HAP-1 (cell line): ENCODE results near the gene ATR.
A peak's percentile ranks its signal among the peaks of the same experiment; 100 is the strongest.
"Not testable (repeated sequence)": the region's sequence is repeated elsewhere in the genome, so short reads cannot be mapped to it uniquely, and the experiment has no call there.

Experiments used
- DNase-seq, 2 experiments: peaks; one replicate each; pipeline ENCODE4 v3.0.0-alpha.2; 2016 to 2020; ENCODE audit warnings: low spot score in 2 of 2
- H3K27me3 ChIP-seq: fragments of 250-450 bp; sonication (Bioruptor Pico); 2 replicates; pipeline ENCODE4 v1.5.1; 2020; ENCODE audit warnings: low read depth, mild to moderate bottlenecking, moderate library complexity
- H3K36me3 ChIP-seq: fragments of 250-450 bp; sonication (Bioruptor Pico); replicated peaks from 2 replicates; pipeline ENCODE4 v1.5.1; 2020; ENCODE audit warnings: mild to moderate bottlenecking
- H3K4me1 ChIP-seq: fragments of 250-450 bp; sonication (Bioruptor Pico); 2 replicates; pipeline ENCODE4 v1.5.1; 2020; ENCODE audit warnings: mild to moderate bottlenecking
- H3K4me3 ChIP-seq: fragments of 250-450 bp; sonication (Bioruptor Pico); 2 replicates; pipeline ENCODE4 v1.5.1; 2020; ENCODE audit warnings: mild to moderate bottlenecking, moderate library complexity
- H3K9me3 ChIP-seq: fragments of 250-450 bp; sonication (Bioruptor Pico); 2 replicates; pipeline ENCODE4 v1.5.1; 2020; ENCODE audit warnings: mild to moderate bottlenecking, moderate library complexity
- in situ Hi-C: fragments of 300-500 bp; cut with MboI; formaldehyde crosslinking; loops from 3 replicates; pipeline ENCODE4 v1.14.3; 2020; ENCODE audit warnings: low sequenced_read_pairs, inconsistent platforms, mixed read lengths

ATR gene

GRCh38 chr3:142445816-142446254, 132.7 kb downstream of the ATR start:
- in situ Hi-C loops, result no loop called here
- Histone ChIP-seq H3K36me3 (0 out of 2 replicates have a peak, but pooled peaks cover 3% of the 10 kb centered on the region), H3K4me1 (peaks cover 10% of the 10 kb centered on the region; the same call in 1 of the 2 replicates), H3K9me3 (no peaks in the 10 kb centered on the region), H3K4me3 (peak overlapping the region; percentile 90), H3K27me3 (no peaks in the 10 kb centered on the region)
- no peak for DNase-seq

GRCh38 chr3:142444343-142444742, 134.2 kb downstream of the ATR start:
- DNase-seq, result no peak
- H3K4me1 ChIP-seq, result peaks cover 10% of the 10 kb centered on the region; the same call in 1 of the 2 replicates
- no peak overlapping the region for H3K4me3 ChIP-seq
- H3K36me3 ChIP-seq, result 0 out of 2 replicates have a peak, but pooled peaks cover 3% of the 10 kb centered on the region
- in situ Hi-C loops, result no loop called here
- H3K27me3 ChIP-seq, result no peaks in the 10 kb centered on the region
- H3K9me3 ChIP-seq, result no peaks in the 10 kb centered on the region

- H3K9me3 ChIP-seq, DNase-seq, H3K27me3 ChIP-seq, in situ Hi-C loops, H3K36me3 ChIP-seq, H3K4me1 ChIP-seq, H3K4me3 ChIP-seq: not testable (repeated sequence)
Observed at GRCh38 chr3:142443060-142443459, 135.5 kb downstream of the ATR start.

- H3K36me3 ChIP-seq, DNase-seq, in situ Hi-C loops, H3K4me3 ChIP-seq, H3K4me1 ChIP-seq, H3K27me3 ChIP-seq, H3K9me3 ChIP-seq: not testable (repeated sequence)
Observed at GRCh38 chr3:142439499-142440220, 138.9 kb downstream of the ATR start.

GRCh38 chr3:142438096-142438495, 140.4 kb downstream of the ATR start:
- H3K27me3 ChIP-seq, H3K4me3 ChIP-seq, H3K36me3 ChIP-seq, DNase-seq, in situ Hi-C loops, H3K9me3 ChIP-seq, H3K4me1 ChIP-seq: not testable (repeated sequence)

GRCh38 chr3:142436951-142437585, 141.5 kb downstream of the ATR start:
- H3K36me3 ChIP-seq, result no peaks in the 10 kb centered on the region
- no peak for DNase-seq
- no peaks in the 10 kb centered on the region for H3K27me3 ChIP-seq
- in situ Hi-C loops, result no loop called here
- no peaks in the 10 kb centered on the region for H3K9me3 ChIP-seq
- H3K4me1 ChIP-seq, result peaks cover 2% of the 10 kb centered on the region; the same call in 1 of the 2 replicates
- H3K4me3 ChIP-seq, result no peak overlapping the region

- Histone ChIP-seq H3K4me3 (no peak overlapping the region), H3K9me3 (no peaks in the 10 kb centered on the region), H3K36me3 (peaks cover 6% of the 10 kb centered on the region; the same call in 1 of the 2 replicates), H3K27me3 (no peaks in the 10 kb centered on the region), H3K4me1 (peaks cover 2% of the 10 kb centered on the region; the same call in 1 of the 2 replicates)
- no peak for DNase-seq
- in situ Hi-C loops, result no loop called here
Observed at GRCh38 chr3:142434503-142434902, 144.0 kb downstream of the ATR start.

GRCh38 chr3:142433110-142433509, 145.4 kb downstream of the ATR start:
- in situ Hi-C loops, result no loop called here
- H3K27me3 ChIP-seq, result no peaks in the 10 kb centered on the region
- no peaks in the 10 kb centered on the region for H3K9me3 ChIP-seq
- no peak overlapping the region for H3K4me3 ChIP-seq
- H3K4me1 ChIP-seq, result peaks cover 2% of the 10 kb centered on the region; the same call in 1 of the 2 replicates
- DNase-seq, result no peak
- peaks cover 8% of the 10 kb centered on the region; the same call in 1 of the 2 replicates for H3K36me3 ChIP-seq

GRCh38 chr3:142429582-142429981, 149.0 kb downstream of the ATR start:
- Histone ChIP-seq H3K4me1 (peaks cover under 1% of the 10 kb centered on the region; the same call in 1 of the 2 replicates), H3K36me3 (peaks cover 8% of the 10 kb centered on the region), H3K9me3 (no peaks in the 10 kb centered on the region), H3K4me3 (no peak overlapping the region), H3K27me3 (no peaks in the 10 kb centered on the region)
- in situ Hi-C loops, result no loop called here
- DNase-seq, result no peak

- H3K27me3 ChIP-seq, result no peaks in the 10 kb centered on the region
- H3K36me3 ChIP-seq, result peaks cover 5% of the 10 kb centered on the region
- in situ Hi-C loops, result no loop called here
- no peaks in the 10 kb centered on the region for H3K9me3 ChIP-seq
- H3K4me3 ChIP-seq, result no peak overlapping the region
- H3K4me1 ChIP-seq, result no peaks in the 10 kb centered on the region
- no peak for DNase-seq
Observed at GRCh38 chr3:142424754-142425153, 153.8 kb downstream of the ATR start.

GRCh38 chr3:142418926-142419592, 159.5 kb downstream of the ATR start:
- H3K36me3 ChIP-seq, result peaks cover under 1% of the 10 kb centered on the region

GRCh38 chr3:142417302-142417701, 161.2 kb downstream of the ATR start:
- no peaks in the 10 kb centered on the region for H3K9me3 ChIP-seq
- H3K4me3 ChIP-seq, result no peak overlapping the region
- no peaks in the 10 kb centered on the region for H3K27me3 ChIP-seq
- no peak for DNase-seq
- in situ Hi-C loops, result no loop called here
- peaks cover 8% of the 10 kb centered on the region for H3K36me3 ChIP-seq
- no peaks in the 10 kb centered on the region for H3K4me1 ChIP-seq

More at GRCh38 chr3:142418926-142419592, 159.5 kb downstream of the ATR start:
- no peaks in the 10 kb centered on the region for H3K9me3 ChIP-seq
- no peaks in the 10 kb centered on the region for H3K4me1 ChIP-seq
- DNase-seq, result no peak
- no peaks in the 10 kb centered on the region for H3K27me3 ChIP-seq
- in situ Hi-C loops, result no loop called here
- no peak overlapping the region for H3K4me3 ChIP-seq

- H3K4me1 ChIP-seq, DNase-seq, H3K4me3 ChIP-seq, H3K27me3 ChIP-seq, H3K9me3 ChIP-seq, in situ Hi-C loops: not testable (repeated sequence)
- H3K36me3 ChIP-seq, result peaks cover 19% of the 10 kb centered on the region
Observed at GRCh38 chr3:142400537-142400936, 178.0 kb downstream of the ATR start.
